HG03457 (cell line): ENCODE results near the gene CCDC9B.

ENCODE experiments used
- ATAC-seq: cut with Tn5 transposase; IDR thresholded peaks from one replicate; pipeline ENCODE4 v1.9.1; 2021; ENCODE audit warnings: moderate number of reproducible peaks; ENCODE audit not compliant: unreplicated experiment

The CCDC9B gene

GRCh38 chr15:40310001-40310959, 30.5 kb downstream of the CCDC9B start:
- ATAC-seq, result no peak

DNA sequence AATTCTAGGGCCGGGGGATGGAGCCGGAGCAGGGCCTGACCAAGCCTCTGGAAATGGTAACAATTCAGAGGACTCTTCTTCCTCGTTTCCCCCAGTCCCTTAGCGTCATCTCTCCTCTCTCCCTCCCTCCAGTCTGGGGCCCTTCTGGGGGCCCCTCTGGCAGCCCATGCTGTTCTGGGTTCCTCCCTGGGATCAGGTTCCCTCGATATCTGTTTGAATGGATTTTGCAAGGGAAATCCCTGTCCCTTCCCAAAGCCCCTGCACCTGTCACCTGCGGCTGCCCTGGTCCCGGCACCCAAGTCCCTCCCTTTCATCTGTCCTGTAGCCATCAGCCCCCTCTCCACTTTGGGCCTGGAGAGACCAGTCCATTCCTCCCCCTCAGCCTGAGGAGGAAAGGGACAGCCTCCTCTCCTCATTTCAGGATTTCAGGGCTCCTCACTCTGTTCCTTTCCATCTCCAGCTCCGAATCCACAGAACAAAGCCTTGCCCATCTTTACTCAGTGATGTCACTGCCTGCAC, 31.3 kb downstream of the CCDC9B start:
- no peak for ATAC-seq

GRCh38 chr15:40307421-40308211, 33.1 kb downstream of the CCDC9B start, which contains the start of gene PLCB2:
Gene PLCB2, minus strand, starts transcription at chr15:40307935. Its CDS starts 263 bp downstream, at chr15:40307672.
- ATAC-seq, result no peak

- ATAC-seq, result no peak
These were observed 33.8 kb downstream of the CCDC9B start for GRCh38 chr15:40306908-40307307.

DNA sequence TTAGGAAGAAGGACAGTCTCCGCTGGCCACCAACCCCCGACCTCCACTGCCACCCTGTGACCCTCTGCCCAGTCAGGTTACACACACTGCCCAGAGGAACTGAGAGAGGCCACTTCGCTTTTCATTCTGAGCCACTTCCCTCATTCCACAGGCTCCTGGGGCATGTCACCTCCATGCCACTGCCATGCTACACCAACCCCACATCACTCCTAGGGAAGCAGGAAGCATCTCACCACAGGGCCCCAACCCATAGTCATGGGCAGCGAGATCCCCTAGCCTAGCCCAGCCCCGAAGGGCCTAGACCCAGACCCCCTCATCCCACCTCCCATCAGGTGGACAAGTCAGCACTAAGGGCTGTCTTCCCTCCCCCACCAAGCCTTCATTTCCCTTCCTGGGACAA, 34.4 kb downstream of the CCDC9B start:
- no peak for ATAC-seq

DNA sequence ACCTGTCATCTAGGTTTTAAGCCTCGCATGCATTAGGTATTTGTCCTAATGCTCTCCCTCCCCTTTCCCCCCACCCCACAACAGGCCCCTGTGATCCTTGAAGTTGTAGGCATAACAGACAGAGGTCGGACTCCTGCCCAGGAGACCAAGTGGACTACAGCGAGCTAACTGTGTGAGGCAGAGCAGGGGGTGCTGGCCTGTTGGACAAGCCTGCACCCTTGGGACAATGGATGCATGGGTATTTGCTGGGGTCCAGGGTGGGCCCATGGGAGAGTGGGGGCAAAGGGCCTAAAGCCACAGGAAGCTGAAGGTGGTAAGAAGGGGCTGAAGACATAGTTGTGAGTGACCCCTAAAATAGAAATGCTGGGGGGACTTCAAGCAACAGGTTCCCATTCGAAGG, 35.5 kb downstream of the CCDC9B start:
- ATAC-seq, result no peak

DNA sequence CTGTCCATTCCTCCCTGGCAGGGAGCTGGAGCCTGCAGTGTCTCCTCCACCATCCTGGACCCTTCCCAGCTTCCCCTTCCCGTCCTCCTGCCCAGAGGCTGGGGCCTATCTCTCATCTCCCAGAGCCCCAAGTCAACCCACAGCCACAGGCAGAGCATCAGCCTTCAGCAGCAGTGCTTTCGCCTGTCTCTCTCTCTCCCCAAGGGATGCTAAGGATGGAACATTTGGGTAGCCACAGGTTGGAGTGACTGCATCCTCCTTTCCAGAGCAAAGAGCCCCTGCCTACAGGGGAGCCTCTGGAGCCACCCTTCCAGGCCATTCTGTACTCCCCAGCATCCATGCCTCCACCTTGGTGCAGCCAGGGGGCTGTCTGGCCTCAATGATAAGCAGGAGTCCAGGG, 37.2 kb downstream of the CCDC9B start:
- no peak for ATAC-seq

DNA sequence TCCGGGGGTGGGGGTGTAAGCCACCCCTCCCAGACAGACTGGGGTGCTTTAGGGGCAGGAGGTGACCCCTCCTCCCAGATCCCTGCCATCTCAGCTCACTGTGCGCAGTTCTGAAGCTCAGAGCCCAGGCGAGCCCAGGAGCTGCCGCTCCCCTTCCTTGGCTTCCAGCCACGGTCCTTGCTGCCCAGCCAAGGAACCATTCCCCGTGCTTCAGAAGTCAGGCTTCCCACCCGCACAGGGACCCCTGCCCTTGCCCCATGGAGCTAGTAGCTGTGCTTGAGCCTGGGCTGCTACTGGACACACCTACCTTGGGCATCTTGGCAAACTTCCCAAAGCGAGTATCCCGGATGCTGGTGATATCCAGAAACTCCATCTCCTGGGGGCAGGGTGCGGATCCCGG, 37.8 kb downstream of the CCDC9B start:
- ATAC-seq, result no peak

- ATAC-seq, result no peak
These were observed 38.4 kb downstream of the CCDC9B start for GRCh38 chr15:40302288-40302886.

DNA sequence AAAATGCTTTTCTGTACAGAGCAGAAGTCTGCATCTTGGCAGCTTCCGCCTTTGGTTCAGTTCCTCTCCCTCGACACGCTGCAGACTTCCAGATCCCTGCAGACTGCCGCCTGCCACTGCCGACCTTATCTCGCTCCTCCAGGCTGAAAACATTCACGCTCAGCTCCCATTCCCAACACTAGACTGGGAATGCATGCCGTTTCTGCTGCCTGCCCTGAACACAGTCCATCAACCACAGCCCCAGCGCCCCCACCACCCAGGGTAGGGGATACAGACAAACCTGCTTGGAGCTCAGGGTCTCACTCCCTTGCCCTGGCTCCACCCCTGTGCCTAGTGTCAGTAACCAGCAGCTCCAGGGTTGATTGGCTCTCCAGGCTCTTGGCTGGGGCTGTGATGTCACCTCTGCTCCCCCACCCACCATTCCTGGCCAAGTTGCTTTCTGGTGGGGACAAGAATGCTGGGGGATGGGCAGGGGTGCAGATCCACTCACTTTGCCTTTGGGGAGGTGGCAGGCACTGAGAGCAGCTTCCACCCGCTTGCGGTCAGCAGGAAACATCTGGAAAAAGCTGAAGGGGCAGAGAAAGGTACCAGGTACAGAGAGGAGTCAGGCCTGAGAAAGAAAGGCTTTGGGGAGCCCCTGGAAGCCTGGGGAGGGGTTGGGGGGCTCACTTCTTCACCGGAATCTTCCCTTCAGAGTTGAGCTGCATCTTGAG, 39.1 kb downstream of the CCDC9B start:
- ATAC-seq, result no peak

- ATAC-seq, result no peak
These were observed 40.0 kb downstream of the CCDC9B start for GRCh38 chr15:40300771-40301170.

- ATAC-seq, result no peak
These were observed 40.4 kb downstream of the CCDC9B start for GRCh38 chr15:40300367-40300766.

DNA sequence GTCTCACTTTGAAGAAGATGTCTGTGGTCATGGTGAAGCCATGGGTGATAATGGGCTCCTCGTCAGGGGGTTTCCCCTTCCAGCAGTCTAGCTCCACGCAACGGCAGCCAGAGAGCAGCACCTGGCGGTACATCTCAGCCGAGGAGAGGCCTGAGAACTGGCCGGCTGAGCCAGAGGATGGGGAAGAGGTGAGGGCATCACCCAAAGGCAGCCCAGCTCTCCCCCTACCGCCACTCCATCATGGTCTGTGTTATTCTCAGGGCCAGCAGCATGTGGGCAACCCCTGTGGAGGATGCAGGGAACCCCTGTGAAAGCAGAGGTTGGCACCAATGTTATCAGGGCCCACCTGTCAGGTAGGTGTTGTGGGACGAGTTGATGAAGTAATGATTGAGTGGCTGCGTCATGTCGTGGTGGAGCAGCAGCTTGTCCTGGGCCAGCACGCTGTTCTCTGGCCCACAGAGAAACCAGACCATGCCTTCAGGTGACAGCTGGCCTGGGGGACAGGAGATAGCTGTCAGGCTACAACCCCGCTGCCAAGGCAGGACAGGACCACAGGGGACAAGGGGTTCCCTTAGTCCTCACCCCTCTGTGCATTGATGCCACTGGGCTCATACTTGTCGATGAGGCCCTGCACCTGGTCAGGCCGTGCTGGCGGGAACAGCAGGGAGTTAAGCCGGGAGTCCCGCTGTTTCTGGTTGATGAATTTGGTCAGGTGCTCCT, 42.4 kb downstream of the CCDC9B start:
- ATAC-seq, result no peak

DNA sequence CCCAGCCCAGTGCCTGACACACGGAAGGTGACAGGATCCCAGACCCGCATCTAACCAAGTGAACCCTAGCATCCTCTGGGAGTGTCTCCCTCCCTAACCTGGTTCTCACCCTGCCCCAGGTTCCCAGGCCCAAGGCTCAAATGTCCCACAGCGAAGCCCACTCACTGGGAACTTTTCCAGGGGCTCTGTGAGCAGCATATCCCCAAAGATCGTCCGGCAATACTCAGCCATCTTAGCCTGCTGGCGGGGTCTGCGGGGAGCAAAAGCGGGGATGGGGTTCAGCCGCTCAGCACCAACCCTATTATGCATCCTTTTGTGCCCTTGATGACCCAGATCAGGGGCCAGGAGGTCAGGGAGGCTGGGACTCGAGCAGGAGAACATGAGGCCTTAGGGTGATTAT, 43.4 kb downstream of the CCDC9B start:
- no peak for ATAC-seq

GRCh38 chr15:40296561-40297230, 44.0 kb downstream of the CCDC9B start:
- ATAC-seq, result no peak

DNA sequence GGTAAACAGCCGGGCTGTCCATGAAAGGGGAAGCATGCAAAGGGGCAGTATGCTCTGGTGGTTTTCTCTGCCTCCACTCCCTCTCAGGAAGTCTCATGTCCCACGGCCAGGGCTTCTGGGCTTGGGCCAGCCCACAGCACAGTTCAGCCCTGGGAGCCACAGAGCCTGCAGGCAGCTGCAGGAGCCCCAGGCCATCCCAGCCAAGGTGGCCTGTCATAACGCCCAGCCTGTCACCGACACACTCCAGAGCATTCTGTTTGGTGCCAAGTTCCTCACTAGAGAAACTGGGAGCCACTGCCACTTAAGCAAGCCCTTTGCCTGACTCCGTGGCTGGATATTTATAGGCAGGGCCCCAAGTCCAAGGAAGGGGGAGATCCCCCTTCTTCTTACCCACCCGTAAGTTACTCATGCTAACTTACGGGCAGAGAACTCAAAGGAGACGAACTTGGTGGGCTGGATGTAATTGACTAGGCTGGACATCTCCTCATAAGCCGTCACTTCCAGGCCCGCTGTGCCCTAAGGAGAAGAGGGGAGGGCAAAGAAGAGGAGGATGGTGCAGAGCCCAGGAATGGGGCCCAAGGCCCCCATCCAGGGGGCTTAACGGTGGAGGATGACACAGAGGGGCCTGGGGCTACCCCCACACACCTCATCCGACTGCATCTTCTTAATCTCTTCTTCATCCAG, 44.7 kb downstream of the CCDC9B start:
- ATAC-seq, result no peak

DNA sequence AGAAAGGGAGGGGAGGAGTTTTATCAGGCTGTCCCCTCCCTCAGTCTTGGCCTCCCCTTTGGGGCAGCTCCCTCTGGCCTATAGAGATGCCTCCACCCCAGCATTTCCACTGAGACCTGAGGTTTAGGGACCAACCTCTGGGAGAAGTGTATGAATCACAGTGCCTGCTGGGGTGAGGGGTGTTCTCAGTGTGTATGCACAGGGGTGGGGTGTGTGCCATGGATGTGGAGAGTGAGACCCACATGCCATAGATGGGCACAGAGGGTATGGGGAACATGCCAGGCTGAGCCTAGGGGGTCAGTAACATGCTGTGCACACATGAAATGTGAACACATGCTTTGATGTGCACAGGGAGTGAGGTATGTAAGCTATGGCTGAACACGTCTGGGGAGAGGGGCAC, 45.4 kb downstream of the CCDC9B start:
- ATAC-seq, result no peak

GRCh38 chr15:40293905-40294895, 46.5 kb downstream of the CCDC9B start:
- no peak for ATAC-seq
